ENCODE results near the gene RBFOX1.

RBFOX1 gene

GRCh38 chr16:7515543-7515942 is 182.9 kb downstream of the RBFOX1 start:
- WGBS, 2 experiments (ENCODE audit: insufficient coverage in 2 of 2) = 77 to 87% methylated on average over 2 of the region's 5 CpGs
- Histone ChIP-seq H3K4me3 (ENCODE audit: extremely low read depth, insufficient read depth, low read length, poor library complexity, severe bottlenecking) (no peak overlapping the region), H3K4me1 (ENCODE audit: control insufficient read depth, insufficient read depth, low read length, poor library complexity, severe bottlenecking) (no peaks in the 10 kb centered on the region), H3K9me3 (ENCODE audit: control insufficient read depth, low read length) (no peaks in the 10 kb centered on the region), H3K36me3 (ENCODE audit: control insufficient read depth, insufficient read depth, low read length) (no peaks in the 10 kb centered on the region), H3K27ac (ENCODE audit: low read depth, low read length, severe bottlenecking) (no peak overlapping the region)

- Histone ChIP-seq H3K36me3 (ENCODE audit: control insufficient read depth, insufficient read depth, low read length) (no peaks in the 10 kb centered on the region), H3K4me1 (ENCODE audit: control insufficient read depth, insufficient read depth, low read length, poor library complexity, severe bottlenecking) (no peaks in the 10 kb centered on the region), H3K27ac (ENCODE audit: low read depth, low read length, severe bottlenecking) (no peak overlapping the region), H3K9me3 (ENCODE audit: control insufficient read depth, low read length) (no peaks in the 10 kb centered on the region), H3K4me3 (ENCODE audit: extremely low read depth, insufficient read depth, low read length, poor library complexity, severe bottlenecking) (no peak overlapping the region)
- 86 to 89% methylated on average over 1 to 2 of the region's 2 CpGs for WGBS, 2 experiments (ENCODE audit: insufficient coverage in 2 of 2)
Observed at GRCh38 chr16:7517496-7517895, 184.9 kb downstream of the RBFOX1 start.

- Histone ChIP-seq H3K4me1 (ENCODE audit: control insufficient read depth, insufficient read depth, low read length, poor library complexity, severe bottlenecking) (no peaks in the 10 kb centered on the region), H3K9me3 (ENCODE audit: control insufficient read depth, low read length) (no peaks in the 10 kb centered on the region)
- WGBS, 2 experiments (ENCODE audit: insufficient coverage in 2 of 2) = 96 to 98% methylated on average over 20 to 22 of the region's 25 CpGs
Observed at GRCh38 chr16:7518158-7518557, 185.5 kb downstream of the RBFOX1 start.

GRCh38 chr16:7521834-7522233 is 189.2 kb downstream of the RBFOX1 start:
- Histone ChIP-seq H3K4me1 (ENCODE audit: control insufficient read depth, insufficient read depth, low read length, poor library complexity, severe bottlenecking) (no peaks in the 10 kb centered on the region), H3K4me3 (ENCODE audit: extremely low read depth, insufficient read depth, low read length, poor library complexity, severe bottlenecking) (no peak overlapping the region), H3K36me3 (ENCODE audit: control insufficient read depth, insufficient read depth, low read length) (no peaks in the 10 kb centered on the region), H3K27ac (ENCODE audit: low read depth, low read length, severe bottlenecking) (no peak overlapping the region), H3K9me3 (ENCODE audit: control insufficient read depth, low read length) (no peaks in the 10 kb centered on the region)
- WGBS, 2 experiments (ENCODE audit: insufficient coverage in 2 of 2) = 77 to 89% methylated on average over 6 of the region's 6 CpGs

More at GRCh38 chr16:7518158-7518557, 185.5 kb downstream of the RBFOX1 start:
- Histone ChIP-seq H3K27ac (ENCODE audit: low read depth, low read length, severe bottlenecking) (no peak overlapping the region), H3K4me3 (ENCODE audit: extremely low read depth, insufficient read depth, low read length, poor library complexity, severe bottlenecking) (no peak overlapping the region), H3K36me3 (ENCODE audit: control insufficient read depth, insufficient read depth, low read length) (no peaks in the 10 kb centered on the region)

- Histone ChIP-seq H3K27ac (ENCODE audit: low read depth, low read length, severe bottlenecking) (no peak overlapping the region), H3K4me3 (ENCODE audit: extremely low read depth, insufficient read depth, low read length, poor library complexity, severe bottlenecking) (no peak overlapping the region), H3K36me3 (ENCODE audit: control insufficient read depth, insufficient read depth, low read length) (no peaks in the 10 kb centered on the region), H3K9me3 (ENCODE audit: control insufficient read depth, low read length) (no peaks in the 10 kb centered on the region), H3K4me1 (ENCODE audit: control insufficient read depth, insufficient read depth, low read length, poor library complexity, severe bottlenecking) (no peaks in the 10 kb centered on the region)
- no CpG with 5 or more reads among the region's 5 CpGs for WGBS, 2 experiments (ENCODE audit: insufficient coverage in 2 of 2)
Observed at GRCh38 chr16:7524419-7524818, 191.8 kb downstream of the RBFOX1 start.

GRCh38 chr16:7526736-7527135 is 194.1 kb downstream of the RBFOX1 start:
- Histone ChIP-seq H3K36me3 (ENCODE audit: control insufficient read depth, insufficient read depth, low read length) (no peaks in the 10 kb centered on the region), H3K4me1 (ENCODE audit: control insufficient read depth, insufficient read depth, low read length, poor library complexity, severe bottlenecking) (no peaks in the 10 kb centered on the region), H3K27ac (ENCODE audit: low read depth, low read length, severe bottlenecking) (no peak overlapping the region), H3K4me3 (ENCODE audit: extremely low read depth, insufficient read depth, low read length, poor library complexity, severe bottlenecking) (no peak overlapping the region), H3K9me3 (ENCODE audit: control insufficient read depth, low read length) (no peaks in the 10 kb centered on the region)
- 88 to 89% methylated on average over 6 of the region's 6 CpGs for WGBS, 2 experiments (ENCODE audit: insufficient coverage in 2 of 2)

- Histone ChIP-seq H3K9me3 (ENCODE audit: control insufficient read depth, low read length) (no peaks in the 10 kb centered on the region), H3K36me3 (ENCODE audit: control insufficient read depth, insufficient read depth, low read length) (no peaks in the 10 kb centered on the region)
- WGBS, 2 experiments (ENCODE audit: insufficient coverage in 2 of 2) = 95 to 98% methylated on average over 4 to 5 of the region's 6 CpGs
Observed at GRCh38 chr16:7532534-7532933, 199.9 kb downstream of the RBFOX1 start.

GRCh38 chr16:7534749-7535148 is 202.1 kb downstream of the RBFOX1 start:
- no peaks in the 10 kb centered on the region for H3K9me3 ChIP-seq (ENCODE audit: control insufficient read depth, low read length)
- H3K27ac ChIP-seq (ENCODE audit: low read depth, low read length, severe bottlenecking) = no peak overlapping the region
- no peaks in the 10 kb centered on the region for H3K4me1 ChIP-seq (ENCODE audit: control insufficient read depth, insufficient read depth, low read length, poor library complexity, severe bottlenecking)
- H3K4me3 ChIP-seq (ENCODE audit: extremely low read depth, insufficient read depth, low read length, poor library complexity, severe bottlenecking) = no peak overlapping the region
- WGBS, 2 experiments (ENCODE audit: insufficient coverage in 2 of 2) = 78 to 96% methylated on average over 4 to 6 of the region's 7 CpGs
- no peaks in the 10 kb centered on the region for H3K36me3 ChIP-seq (ENCODE audit: control insufficient read depth, insufficient read depth, low read length)

More at GRCh38 chr16:7532534-7532933, 199.9 kb downstream of the RBFOX1 start:
- no peak overlapping the region for H3K4me3 ChIP-seq (ENCODE audit: extremely low read depth, insufficient read depth, low read length, poor library complexity, severe bottlenecking)
- H3K27ac ChIP-seq (ENCODE audit: low read depth, low read length, severe bottlenecking) = no peak overlapping the region
- H3K4me1 ChIP-seq (ENCODE audit: control insufficient read depth, insufficient read depth, low read length, poor library complexity, severe bottlenecking) = no peaks in the 10 kb centered on the region

GRCh38 chr16:7541026-7541425 is 208.4 kb downstream of the RBFOX1 start:
- Histone ChIP-seq H3K9me3 (ENCODE audit: control insufficient read depth, low read length) (no peaks in the 10 kb centered on the region), H3K27ac (ENCODE audit: low read depth, low read length, severe bottlenecking) (no peak overlapping the region), H3K4me1 (ENCODE audit: control insufficient read depth, insufficient read depth, low read length, poor library complexity, severe bottlenecking) (no peaks in the 10 kb centered on the region), H3K36me3 (ENCODE audit: control insufficient read depth, insufficient read depth, low read length) (no peaks in the 10 kb centered on the region), H3K4me3 (ENCODE audit: extremely low read depth, insufficient read depth, low read length, poor library complexity, severe bottlenecking) (no peak overlapping the region)
- 65 to 75% methylated on average over 2 to 3 of the region's 3 CpGs for WGBS, 2 experiments (ENCODE audit: insufficient coverage in 2 of 2)

GRCh38 chr16:7545251-7545650 is 212.6 kb downstream of the RBFOX1 start:
- Histone ChIP-seq H3K36me3 (ENCODE audit: control insufficient read depth, insufficient read depth, low read length) (no peaks in the 10 kb centered on the region), H3K4me1 (ENCODE audit: control insufficient read depth, insufficient read depth, low read length, poor library complexity, severe bottlenecking) (peaks cover 7% of the 10 kb centered on the region), H3K4me3 (ENCODE audit: extremely low read depth, insufficient read depth, low read length, poor library complexity, severe bottlenecking) (no peak overlapping the region), H3K27ac (ENCODE audit: low read depth, low read length, severe bottlenecking) (no peak overlapping the region), H3K9me3 (ENCODE audit: control insufficient read depth, low read length) (no peaks in the 10 kb centered on the region)
- WGBS, 2 experiments (ENCODE audit: insufficient coverage in 2 of 2) = 62 to 79% methylated on average over 6 of the region's 9 CpGs

- H3K4me3 ChIP-seq (ENCODE audit: extremely low read depth, insufficient read depth, low read length, poor library complexity, severe bottlenecking) = no peak overlapping the region
- H3K27ac ChIP-seq (ENCODE audit: low read depth, low read length, severe bottlenecking) = no peak overlapping the region
- H3K4me1 ChIP-seq (ENCODE audit: control insufficient read depth, insufficient read depth, low read length, poor library complexity, severe bottlenecking) = peaks cover 7% of the 10 kb centered on the region
- no peaks in the 10 kb centered on the region for H3K9me3 ChIP-seq (ENCODE audit: control insufficient read depth, low read length)
- whole genome bisulfite sequencing, 2 experiments (ENCODE audit: insufficient coverage in 2 of 2) = 53 to 62% methylated on average over 3 to 4 of the region's 4 CpGs
- no peaks in the 10 kb centered on the region for H3K36me3 ChIP-seq (ENCODE audit: control insufficient read depth, insufficient read depth, low read length)
Observed at GRCh38 chr16:7546948-7547347, 214.3 kb downstream of the RBFOX1 start.
